ENCODE measurements around the gene CD81.

CD81 gene

DNA sequence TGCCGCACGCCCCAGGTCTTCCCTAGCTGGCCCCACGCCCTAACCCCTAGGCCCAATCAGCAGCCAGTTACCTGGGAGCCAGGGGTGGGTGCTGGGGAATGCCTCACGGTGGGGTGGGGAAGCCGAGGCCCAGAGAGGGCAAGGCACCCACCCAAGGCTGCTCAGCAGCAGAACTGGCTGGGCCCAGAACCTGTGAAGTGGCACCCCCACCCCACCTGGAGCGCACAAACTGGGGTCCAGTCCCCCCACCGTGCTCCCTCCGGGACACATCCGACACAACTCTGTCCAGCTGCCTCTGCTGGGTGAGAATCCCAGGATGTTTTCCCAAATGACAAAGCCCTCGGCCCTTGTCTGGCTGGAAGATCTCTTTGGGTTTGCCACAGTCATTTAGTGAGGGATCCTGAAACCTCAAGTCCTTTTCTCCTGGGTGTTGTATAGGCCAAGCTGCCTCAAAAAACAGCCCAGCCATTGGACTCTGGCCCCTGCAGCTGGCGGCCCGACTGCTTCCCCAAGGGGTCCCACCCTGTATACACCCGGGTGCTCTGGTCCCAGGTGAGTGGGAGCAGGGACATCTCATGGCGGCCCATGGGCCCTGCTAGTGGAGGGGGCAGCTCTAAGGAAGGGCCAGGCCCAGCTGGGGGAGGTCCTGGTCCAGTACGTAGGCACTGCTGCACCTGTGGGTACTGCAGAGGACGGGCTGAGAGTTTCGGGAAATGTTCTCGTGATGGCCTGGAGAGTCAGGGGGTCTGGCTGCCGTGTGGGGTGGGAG lies 44.3 kb downstream of the CD81 start:
- no peaks in the 10 kb centered on the region for H3K9me3 Mint-ChIP-seq
- no peaks in the 10 kb centered on the region for H3K4me1 Mint-ChIP-seq
- DNase-seq (ENCODE audit: low spot score in 2 of 2) (no peak), ATAC-seq (no peak)
- H3K4me3 Mint-ChIP-seq: no peak overlapping the region
- no peak overlapping the region for H3K27ac Mint-ChIP-seq
- no peaks in the 10 kb centered on the region for H3K36me3 Mint-ChIP-seq

DNA sequence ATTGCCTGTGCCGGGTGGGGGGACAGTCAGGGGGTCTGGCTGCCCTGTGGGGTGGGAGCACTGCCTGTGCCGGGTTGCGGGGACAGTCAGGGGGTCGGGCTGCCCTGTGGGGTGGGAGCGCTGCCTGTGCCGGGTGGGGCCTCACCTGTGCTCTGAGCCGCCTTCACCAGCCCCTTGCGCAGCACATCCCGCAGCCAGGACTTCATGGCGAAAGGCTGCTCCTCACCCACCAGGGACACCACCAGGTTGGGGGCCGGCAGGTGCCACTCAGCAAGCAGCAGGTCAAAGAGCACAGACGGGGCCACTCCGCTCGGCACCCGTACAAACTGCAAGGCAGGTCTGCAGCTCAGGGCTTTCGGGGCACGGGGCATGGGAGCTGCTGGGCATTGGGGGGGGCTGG lies 44.9 kb downstream of the CD81 start:
- Mint-ChIP-seq H3K27ac (no peak overlapping the region), H3K9me3 (no peaks in the 10 kb centered on the region), H3K36me3 (no peaks in the 10 kb centered on the region), H3K4me3 (no peak overlapping the region), H3K4me1 (no peaks in the 10 kb centered on the region)
- no peak for ATAC-seq
- no peak for DNase-seq (ENCODE audit: low spot score in 2 of 2)

DNA sequence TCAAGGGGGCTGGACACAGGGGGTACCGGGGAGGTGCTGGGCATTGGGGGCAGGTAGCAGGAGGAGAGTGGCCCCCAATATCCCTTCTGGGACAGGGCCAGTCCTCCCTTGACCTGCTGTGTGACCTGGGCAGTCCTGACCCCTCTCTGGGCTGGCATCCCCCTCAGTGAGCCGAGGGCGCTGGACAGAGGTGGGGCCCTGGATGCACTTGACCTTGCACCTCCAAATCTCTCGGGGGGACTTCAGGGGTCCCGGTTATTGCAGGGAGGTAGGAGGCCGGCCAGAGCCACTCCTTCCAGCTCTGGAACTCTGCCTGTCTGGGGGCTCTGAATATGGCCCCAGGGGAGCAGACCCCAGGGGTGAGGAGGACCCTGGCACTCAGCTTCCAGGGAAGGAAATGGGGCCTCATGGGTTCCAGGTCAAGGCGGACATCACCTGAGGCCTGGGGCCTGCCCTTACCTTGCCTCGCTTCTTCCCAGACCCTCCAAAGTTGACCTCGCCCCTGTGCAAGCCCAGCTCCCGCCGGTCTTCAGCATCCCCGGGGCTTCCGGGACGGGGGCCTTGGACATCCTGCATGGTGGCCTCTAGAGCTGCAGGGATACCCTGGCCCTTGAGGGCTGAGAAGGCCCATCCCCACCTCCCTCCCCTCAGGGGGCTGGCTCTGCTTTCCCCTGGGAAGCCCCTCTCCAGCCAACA lies 45.5 kb downstream of the CD81 start:
- Mint-ChIP-seq H3K4me1 (no peaks in the 10 kb centered on the region), H3K4me3 (no peak overlapping the region), H3K36me3 (no peaks in the 10 kb centered on the region), H3K9me3 (no peaks in the 10 kb centered on the region), H3K27ac (no peak overlapping the region)
- no peak for ATAC-seq
- no peak for DNase-seq (ENCODE audit: low spot score in 2 of 2)

DNA sequence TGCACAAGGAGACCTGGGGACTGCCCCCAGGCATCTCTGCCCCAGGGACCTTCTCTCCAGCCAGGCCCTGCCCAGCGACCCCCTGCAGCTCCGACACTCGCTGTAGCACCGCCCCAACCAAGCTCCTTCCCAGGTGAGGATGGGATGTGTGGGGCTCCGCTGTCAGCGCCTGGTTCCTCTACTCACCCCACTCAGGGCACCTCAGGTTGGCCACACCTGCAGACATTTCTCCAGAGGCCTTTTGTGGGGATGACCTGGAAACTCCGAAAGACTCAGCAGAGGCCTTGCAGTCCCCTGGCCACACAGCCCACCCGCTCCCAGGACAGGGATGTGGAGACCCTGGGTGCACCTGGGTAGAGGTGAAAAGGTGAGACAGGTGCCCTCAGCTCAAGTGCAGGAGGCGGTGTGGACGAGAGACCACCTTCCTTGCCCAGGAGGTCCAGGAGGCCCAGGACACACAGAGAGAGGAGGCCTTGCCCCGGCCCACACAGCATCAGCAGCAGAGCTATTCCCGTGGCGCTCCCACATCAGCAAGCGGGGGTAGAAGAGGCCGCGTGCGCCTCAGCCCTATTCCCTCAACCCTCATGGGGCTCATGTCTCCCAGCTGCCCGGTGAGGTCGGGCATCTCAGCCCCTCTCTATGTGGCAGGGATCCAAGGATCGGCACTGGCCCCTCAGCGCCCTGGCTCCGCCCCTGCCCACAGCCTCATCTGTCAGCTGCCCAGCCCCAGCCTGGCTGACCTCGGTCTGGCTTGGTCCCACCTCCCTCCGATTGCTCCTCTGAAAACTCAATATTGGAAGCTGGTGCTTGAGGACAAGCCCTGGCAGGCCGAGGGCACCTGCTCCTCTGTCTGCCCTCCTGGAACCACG lies 46.3 kb downstream of the CD81 start:
- no peak for ATAC-seq
- Mint-ChIP-seq H3K27ac (no peak overlapping the region), H3K36me3 (no peaks in the 10 kb centered on the region), H3K4me3 (no peak overlapping the region), H3K9me3 (no peaks in the 10 kb centered on the region), H3K4me1 (no peaks in the 10 kb centered on the region)
- no peak for DNase-seq (ENCODE audit: low spot score in 2 of 2)

DNA sequence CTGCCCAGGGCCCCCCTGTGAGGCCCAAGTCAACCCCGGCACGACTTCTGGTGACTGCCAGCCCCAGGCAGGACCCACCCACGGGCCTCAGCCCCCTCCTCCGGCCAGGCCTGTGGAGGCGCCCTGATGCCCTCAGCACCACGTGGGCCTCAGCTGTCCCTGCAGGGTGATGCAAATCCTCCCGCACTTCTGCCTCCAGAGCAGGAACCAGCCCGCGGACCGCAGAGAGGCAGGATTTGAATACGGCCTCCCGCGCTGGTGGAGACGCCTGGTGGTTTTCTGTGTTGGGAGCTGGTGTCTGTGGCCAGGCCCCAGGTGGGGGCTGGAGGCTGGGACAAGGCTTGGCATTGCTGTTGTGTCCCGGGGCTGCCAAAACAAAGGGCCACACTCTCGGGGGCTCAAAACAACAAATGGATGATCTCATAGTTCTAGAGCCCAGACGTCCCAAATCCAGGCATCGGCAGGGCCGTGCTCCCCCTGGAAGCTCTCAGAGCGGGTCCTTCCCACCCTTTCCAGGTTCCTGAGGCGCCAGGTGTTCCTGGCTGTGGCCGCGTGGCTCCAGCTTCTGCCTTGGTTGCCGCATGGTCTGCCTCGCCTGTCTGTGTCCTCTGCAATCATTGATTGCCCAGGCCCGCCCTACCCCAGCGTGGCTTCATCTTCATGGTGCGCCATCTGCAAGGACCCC lies 47.8 kb downstream of the CD81 start:
- Mint-ChIP-seq H3K4me3 (no peak overlapping the region), H3K27ac (no peak overlapping the region), H3K36me3 (no peaks in the 10 kb centered on the region), H3K9me3 (no peaks in the 10 kb centered on the region), H3K4me1 (no peaks in the 10 kb centered on the region)
- no peak for DNase-seq (ENCODE audit: low spot score in 2 of 2)
- no peak for ATAC-seq

DNA sequence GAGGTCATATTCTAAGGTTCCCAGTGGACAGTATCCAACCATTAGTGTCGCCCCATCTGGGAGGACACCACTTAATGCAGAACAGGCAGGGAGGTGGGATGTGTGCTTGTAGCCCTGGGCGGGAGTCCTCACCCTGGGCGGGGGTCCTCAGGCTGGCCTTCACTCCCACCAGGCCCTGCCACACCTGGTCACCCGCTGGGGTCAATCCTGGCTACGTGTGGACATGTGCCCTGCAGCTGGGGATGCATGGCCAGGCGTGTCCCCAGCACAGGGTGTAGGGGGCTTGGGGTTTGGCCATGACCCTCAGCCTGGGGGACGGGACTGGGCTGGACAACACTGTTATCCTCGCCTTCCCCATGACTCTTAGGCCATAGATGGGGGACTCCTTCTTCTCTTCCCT lies 48.4 kb downstream of the CD81 start:
- ATAC-seq: no peak
- DNase-seq (ENCODE audit: low spot score in 2 of 2): no peak
- Mint-ChIP-seq H3K9me3 (no peaks in the 10 kb centered on the region), H3K4me3 (no peak overlapping the region), H3K27ac (no peak overlapping the region), H3K36me3 (no peaks in the 10 kb centered on the region), H3K4me1 (no peaks in the 10 kb centered on the region)

DNA sequence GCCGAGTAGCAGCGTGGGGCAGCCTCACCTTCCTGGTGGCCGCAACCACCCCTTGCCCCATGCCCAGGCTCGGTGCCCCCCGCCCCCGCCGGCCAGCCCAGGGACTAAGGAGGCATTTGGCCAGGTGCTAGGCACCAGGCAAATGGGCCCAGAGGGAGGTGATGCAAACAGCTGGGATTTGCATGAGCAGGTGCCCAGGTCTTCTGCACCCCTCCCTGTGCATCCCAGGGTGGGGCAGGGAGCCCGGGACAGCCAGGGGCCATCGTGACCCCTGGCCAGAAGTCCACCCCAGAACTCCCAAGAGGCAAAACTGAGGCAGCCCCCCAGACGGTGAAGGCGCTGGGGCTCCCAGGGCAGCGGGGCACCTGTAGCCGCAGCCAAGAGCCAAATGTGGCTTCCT lies 49.1 kb downstream of the CD81 start:
- no peaks in the 10 kb centered on the region for H3K9me3 Mint-ChIP-seq
- no peak overlapping the region for H3K4me3 Mint-ChIP-seq
- no peak for ATAC-seq
- H3K4me1 Mint-ChIP-seq: no peaks in the 10 kb centered on the region
- H3K27ac Mint-ChIP-seq: no peak overlapping the region
- H3K36me3 Mint-ChIP-seq: no peaks in the 10 kb centered on the region
- DNase-seq (ENCODE audit: low spot score in 2 of 2): no peak

DNA sequence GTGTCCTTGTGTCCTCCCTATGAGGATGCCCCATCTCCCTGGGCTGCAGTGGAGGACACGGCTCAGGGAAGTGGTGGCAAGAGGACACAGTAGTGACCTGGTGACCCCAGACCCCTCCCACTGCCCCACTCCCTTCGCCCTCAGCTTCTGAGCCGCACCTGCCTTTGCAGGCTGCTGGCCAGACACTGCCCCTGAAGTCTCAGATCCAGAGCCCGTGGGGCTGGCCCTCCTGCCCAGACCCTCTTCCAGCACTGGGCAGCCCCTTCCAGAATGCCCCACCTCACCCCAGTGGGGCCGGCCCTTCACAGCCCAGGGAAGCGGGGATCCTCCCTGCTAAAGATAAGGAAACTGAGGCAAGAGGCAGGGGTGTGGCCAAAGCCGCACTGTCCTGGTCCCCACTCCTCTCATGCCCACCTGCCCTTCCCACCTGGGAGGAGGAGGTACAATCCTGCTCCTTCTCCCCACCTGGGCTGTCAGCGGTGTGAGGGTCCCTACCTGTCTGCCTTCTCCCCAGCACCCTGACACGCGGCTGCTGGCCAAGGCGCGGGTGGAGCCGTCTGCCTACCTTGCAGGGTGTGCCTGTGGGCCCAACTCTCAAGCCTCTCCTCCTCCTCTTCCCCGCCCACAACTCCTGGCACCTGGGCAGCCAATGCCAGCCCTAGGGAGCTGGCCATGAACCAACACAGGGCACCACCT lies 49.9 kb downstream of the CD81 start:
- H3K27ac Mint-ChIP-seq: no peak overlapping the region
- peaks cover 6% of the 10 kb centered on the region for H3K4me1 Mint-ChIP-seq
- DNase-seq (ENCODE audit: low spot score in 2 of 2): no peak
- H3K4me3 Mint-ChIP-seq: no peak overlapping the region
- H3K36me3 Mint-ChIP-seq: no peaks in the 10 kb centered on the region
- no peak for ATAC-seq
- H3K9me3 Mint-ChIP-seq: no peaks in the 10 kb centered on the region

DNA sequence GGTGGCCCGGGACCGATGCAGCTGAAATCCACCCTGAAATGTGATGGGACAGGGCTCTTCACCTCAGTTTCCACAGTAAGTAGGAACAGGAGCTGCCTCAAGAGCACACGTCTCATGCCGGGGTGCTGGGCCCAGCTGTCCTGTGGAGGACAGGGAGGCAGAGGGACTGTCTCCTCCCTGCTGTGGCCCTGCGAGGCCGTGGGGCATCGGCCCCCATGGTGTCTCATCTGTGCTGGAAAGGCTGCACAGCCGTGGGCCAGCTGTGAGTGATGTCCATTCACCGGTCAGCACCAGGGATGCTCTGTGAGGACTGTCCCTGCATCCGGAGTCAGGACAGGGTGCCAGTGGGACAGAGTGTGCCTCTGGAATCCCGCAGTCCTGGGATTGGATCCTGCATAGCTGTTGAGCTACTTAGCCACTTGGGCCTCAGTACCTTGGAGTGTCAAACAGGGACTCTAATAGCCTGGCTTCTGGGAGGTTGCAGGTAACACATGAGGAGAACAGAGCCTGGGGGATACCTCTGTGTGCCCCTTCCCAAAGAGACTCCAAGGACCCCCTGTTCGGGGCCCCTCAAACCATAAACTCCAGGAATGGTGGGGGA lies 50.7 kb downstream of the CD81 start:
- Mint-ChIP-seq H3K27ac (no peak overlapping the region), H3K36me3 (no peaks in the 10 kb centered on the region), H3K9me3 (no peaks in the 10 kb centered on the region), H3K4me3 (no peak overlapping the region), H3K4me1 (peaks cover 6% of the 10 kb centered on the region)
- DNase-seq (ENCODE audit: low spot score in 2 of 2): no peak
- ATAC-seq: no peak

DNA sequence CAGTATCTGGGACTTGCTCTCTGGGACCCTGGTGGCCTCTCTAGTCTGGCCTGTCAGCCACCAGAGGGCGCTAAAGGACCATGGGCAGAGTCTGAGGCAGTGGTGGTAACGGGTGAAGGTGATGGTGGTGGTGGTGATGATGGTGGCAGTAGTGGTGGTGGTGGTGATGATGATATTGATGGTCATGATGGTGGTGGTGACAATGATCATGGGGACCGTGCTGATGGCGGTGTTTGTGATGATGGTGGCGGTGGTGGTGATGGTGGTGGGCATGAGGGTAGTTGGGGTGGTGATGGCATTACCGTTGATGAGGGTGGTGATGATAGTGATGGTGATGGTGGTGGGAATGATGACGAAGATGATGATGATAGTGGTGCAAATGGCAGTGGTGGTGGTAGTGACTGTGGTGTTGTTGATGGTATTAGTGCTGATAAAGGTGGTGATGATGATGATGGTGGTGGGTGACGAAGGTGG lies 51.2 kb downstream of the CD81 start:
- Mint-ChIP-seq H3K4me1 (peaks cover 6% of the 10 kb centered on the region), H3K27ac (no peak overlapping the region), H3K4me3 (no peak overlapping the region), H3K9me3 (no peaks in the 10 kb centered on the region), H3K36me3 (no peaks in the 10 kb centered on the region)
- DNase-seq (ENCODE audit: low spot score in 2 of 2): peak; percentile 84 to 90
- ATAC-seq: peak; percentile 83

DNA sequence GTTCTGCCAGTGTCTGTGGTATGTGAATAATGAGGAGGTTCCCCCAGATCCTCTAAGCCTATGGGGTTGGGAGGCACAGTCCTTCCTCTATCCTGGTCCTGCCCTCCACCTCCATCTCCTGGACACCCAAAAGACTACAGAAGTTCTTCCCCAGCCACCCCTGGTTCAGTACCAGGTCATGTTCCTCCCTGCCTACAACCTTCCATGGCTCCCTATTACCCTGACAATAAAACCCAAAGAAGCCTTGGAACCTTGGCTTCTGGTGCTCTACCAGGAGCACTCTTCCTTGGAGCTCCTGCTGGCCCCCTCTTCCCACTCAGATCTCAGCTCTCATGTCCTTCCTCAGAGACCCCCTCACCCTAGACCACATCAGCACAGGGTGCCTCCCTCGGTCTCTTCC lies 54.3 kb downstream of the CD81 start:
- H3K4me3 Mint-ChIP-seq: no peak overlapping the region
- peak overlapping the region; percentile 23 for H3K27ac Mint-ChIP-seq
- H3K9me3 Mint-ChIP-seq: no peaks in the 10 kb centered on the region
- DNase-seq (ENCODE audit: low spot score in 2 of 2) (no peak), ATAC-seq (no peak)
- H3K4me1 Mint-ChIP-seq: peaks cover 6% of the 10 kb centered on the region
- no peaks in the 10 kb centered on the region for H3K36me3 Mint-ChIP-seq

DNA sequence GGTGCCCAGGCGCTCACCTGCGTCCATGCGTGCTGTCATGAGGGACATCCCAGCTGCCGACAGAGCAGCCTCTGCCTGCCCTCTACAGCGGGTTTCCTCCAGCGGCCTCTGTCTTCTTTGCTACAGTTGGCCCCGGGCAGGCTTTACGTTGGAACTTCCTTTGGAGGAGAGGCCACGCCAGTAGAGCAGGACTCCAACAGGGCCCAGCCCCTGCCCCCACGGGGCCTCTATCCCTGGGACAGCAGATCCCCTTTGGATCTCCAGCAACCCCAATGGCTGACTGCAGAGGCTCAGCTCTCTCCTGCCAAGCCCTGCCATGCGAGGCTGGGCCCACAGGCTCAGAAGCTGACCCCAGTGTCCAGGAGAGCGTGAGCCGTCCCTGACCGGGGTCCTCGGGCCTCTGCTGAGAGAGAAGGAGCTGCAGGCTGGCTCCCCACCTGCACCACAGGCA lies 55.1 kb downstream of the CD81 start:
- ATAC-seq (no peak), DNase-seq (ENCODE audit: low spot score in 2 of 2) (no peak)
- H3K27ac Mint-ChIP-seq: no peak overlapping the region
- no peak overlapping the region for H3K4me3 Mint-ChIP-seq
- H3K9me3 Mint-ChIP-seq: no peaks in the 10 kb centered on the region
- peaks cover 6% of the 10 kb centered on the region for H3K4me1 Mint-ChIP-seq
- no peaks in the 10 kb centered on the region for H3K36me3 Mint-ChIP-seq

DNA sequence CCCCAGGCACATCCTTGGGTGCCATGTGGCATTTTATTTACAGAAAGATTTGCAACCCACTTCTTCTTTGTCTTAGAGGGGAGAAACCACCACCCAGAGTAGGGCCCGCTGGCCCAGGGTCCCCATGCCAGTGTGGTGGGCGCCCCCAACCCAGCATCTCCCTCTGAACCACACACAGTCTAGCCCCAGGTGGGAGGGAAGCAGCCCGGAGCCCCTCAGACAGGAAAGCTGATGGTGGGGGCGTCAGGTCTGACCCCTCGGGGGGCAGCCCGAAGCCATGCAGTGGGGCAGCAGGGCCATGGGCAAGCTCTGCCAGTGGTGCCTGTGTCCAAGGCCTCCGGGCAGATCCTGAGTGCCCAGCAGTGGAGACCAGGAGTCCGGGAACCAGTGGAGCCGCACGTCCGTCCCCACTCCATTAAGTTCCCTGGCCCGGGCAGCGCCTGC lies 55.5 kb downstream of the CD81 start:
- no peak overlapping the region for H3K4me3 Mint-ChIP-seq
- ATAC-seq (no peak), DNase-seq (ENCODE audit: low spot score in 2 of 2) (no peak)
- H3K4me1 Mint-ChIP-seq: peaks cover 6% of the 10 kb centered on the region
- H3K9me3 Mint-ChIP-seq: no peaks in the 10 kb centered on the region
- no peaks in the 10 kb centered on the region for H3K36me3 Mint-ChIP-seq
- H3K27ac Mint-ChIP-seq: no peak overlapping the region

Measured in stimulated activated effector memory CD8-positive, alpha-beta T cell treated with anti-CD3 and anti-CD28 coated beads, Interleukin-12 subunit alpha, Interleukin-12 subunit beta, amount 100 ng/mL, for 72 hours (primary cell).